Sciatic nerve (tissue), 2 donors: Measurements from ENCODE around the gene IFRD1. TPM values are rescaled to one million over a fixed set of nuclear protein-coding genes. Genes with fewer than 3 reads are reported as not detected.
A peak's percentile ranks its signal among the peaks of the same experiment; 100 is the strongest.
"Not testable (repeated sequence)": the region's sequence is repeated elsewhere in the genome, so short reads cannot be mapped to it uniquely, and the experiment has no call there.

Experiments used
- ATAC-seq: fragments of 200-7000 bp; cut with Tn5 transposase; one replicate; pipeline ENCODE4 v1.9.1; 2020; ENCODE audit warnings: mild to moderate bottlenecking, moderate library complexity
- DNase-seq: peaks from one replicate; pipeline ENCODE4 v3.0.0-alpha.2; 2020; ENCODE audit warnings: low spot score
- intact Hi-C: fragments of 100-400 bp; cut with DNase I; formaldehyde crosslinking; loops from one replicate; pipeline ENCODE4 v1.14.2; 2022
- total RNA-seq: library from RNA; stranded (reverse); fragmentation: NEBNext Ultra II Directional; extraction: Animal tissue kit (Norgen Biotek cat#: 25700); gene quantifications from one replicate; pipeline ENCODE4 v1.2.1, GENCODE V29; 2021
- donor health status: DM: no; HTN: no; CAD: no.
- donor health status: DM: no; HTN: no; CAD: no.

The IFRD1 gene
- total RNA-seq, 1 donor from 2014 or later = 92.8 TPM

GRCh38 chr7:112433289-112433688, 17.0 kb upstream of the IFRD1 start:
- ATAC-seq (no peak), DNase-seq (no peak)
- intact Hi-C loops = no loop called here

GRCh38 chr7:112437072-112437471, 13.2 kb upstream of the IFRD1 start:
- ATAC-seq (no peak), DNase-seq (no peak)
- intact Hi-C loops = no loop called here

GRCh38 chr7:112439476-112439875, 10.8 kb upstream of the IFRD1 start:
- no peak for DNase-seq
- ATAC-seq = no peak
- intact Hi-C loops = no loop called here

- DNase-seq (no peak), ATAC-seq (no peak)
- intact Hi-C loops = no loop called here
Measured at GRCh38 chr7:112442210-112442609, 8.1 kb upstream of the IFRD1 start.

GRCh38 chr7:112444505-112444904, 5.8 kb upstream of the IFRD1 start:
- ATAC-seq = no peak
- intact Hi-C loops = no loop called here

GRCh38 chr7:112446431-112446830, 3.8 kb upstream of the IFRD1 start:
- ATAC-seq (no peak), DNase-seq (no peak)
- intact Hi-C loops = no loop called here

More at GRCh38 chr7:112444505-112444904, 5.8 kb upstream of the IFRD1 start:
- no peak for DNase-seq

- intact Hi-C loops = no loop called here
- ATAC-seq = no peak
- DNase-seq = no peak
Measured at GRCh38 chr7:112447406-112447805, 2.9 kb upstream of the IFRD1 start.

GRCh38 chr7:112448381-112448780, 1.9 kb upstream of the IFRD1 start:
- ATAC-seq = no peak
- intact Hi-C loops = no loop called here

GRCh38 chr7:112448891-112449290, 1.4 kb upstream of the IFRD1 start:
- intact Hi-C loops = no loop called here
- ATAC-seq = no peak
- DNase-seq = no peak

More at GRCh38 chr7:112448381-112448780, 1.9 kb upstream of the IFRD1 start:
- no peak for DNase-seq

- ATAC-seq (no peak), DNase-seq (no peak)
- intact Hi-C loops = no loop called here
Measured at GRCh38 chr7:112449353-112449752, 907 bp upstream of the IFRD1 start.

- intact Hi-C loops = no loop called here
- ATAC-seq (peak; percentile 93), DNase-seq (peak; percentile 96)
Measured at GRCh38 chr7:112450807-112451761, 824 bp downstream of the IFRD1 start.

- DNase-seq = peak; percentile 77
- peak; percentile 45 for ATAC-seq
- intact Hi-C loops = no loop called here
Measured at GRCh38 chr7:112452102-112452888, 2.0 kb downstream of the IFRD1 start.

GRCh38 chr7:112453505-112454171, 3.4 kb downstream of the IFRD1 start:
- intact Hi-C loops = no loop called here
- no peak for ATAC-seq
- no peak for DNase-seq

- intact Hi-C loops, ATAC-seq, DNase-seq: not testable (repeated sequence)
Measured at GRCh38 chr7:112454191-112454590, 3.9 kb downstream of the IFRD1 start.

- intact Hi-C loops = no loop called here
- ATAC-seq = no peak
- no peak for DNase-seq
Measured at GRCh38 chr7:112459645-112460044, 9.4 kb downstream of the IFRD1 start.

GRCh38 chr7:112462236-112462635, 12.0 kb downstream of the IFRD1 start:
- peak; percentile 81 for ATAC-seq
- DNase-seq = no peak
- intact Hi-C loops = no loop called here

- intact Hi-C loops = no loop called here
- no peak for DNase-seq
- no peak for ATAC-seq
Measured at GRCh38 chr7:112467867-112468266, 17.6 kb downstream of the IFRD1 start.

GRCh38 chr7:112470194-112470593, 19.9 kb downstream of the IFRD1 start:
- DNase-seq (no peak), ATAC-seq (no peak)
- intact Hi-C loops = no loop called here

- DNase-seq = no peak
- no peak for ATAC-seq
- intact Hi-C loops = no loop called here
Measured at GRCh38 chr7:112476390-112477052, 26.3 kb downstream of the IFRD1 start.
